Caco-2 (cell line): ENCODE measurements around the gene C5AR2. TPM values are rescaled to one million over a fixed set of nuclear protein-coding genes. Genes with fewer than 3 reads are reported as not detected.

Source experiments
- Bru-seq: library from RNA; stranded (reverse); fragments of 400-500 nt; gene quantifications from one replicate; lab custom pipeline; 2021; lab: Mats Ljungman, UMichigan
- BruChase-seq, 2 experiments: library from RNA; stranded (reverse); fragments of 400-500 nt; gene quantifications; one replicate each; lab custom pipeline; 2021; lab: Mats Ljungman, UMichigan
- BruUV-seq: library from RNA; stranded (reverse); fragments of 400-500 nt; replicated peaks from 2 replicates; lab custom pipeline; 2021; lab: Mats Ljungman, UMichigan
- CTCF ChIA-PET: fragments of 300-600 bp; sonication (Branson Sonifier 250); formaldehyde crosslinking; loops from one replicate; lab custom pipeline; 2022; ENCODE audit warnings: antibody characterized with exemption; lab: Charles Lee
- POLR2A ChIA-PET: fragments of 300-600 bp; sonication (Branson Sonifier 250); formaldehyde crosslinking; loops from one replicate; lab custom pipeline; 2022; ENCODE audit warnings: antibody characterized with exemption; lab: Charles Lee
- DNase-seq, 2 experiments: peaks; one replicate each; pipeline versions ENCODE4 v3.0.0 to v3.0.0-alpha.2; 2020 to 2022
- H3K27me3 ChIP-seq: replicated peaks from 2 replicates; pipeline ENCODE4 v1.6.0; 2011; ENCODE audit warnings: low read length; ENCODE audit not compliant: control insufficient read depth, insufficient read depth
- H3K36me3 ChIP-seq: 2 replicates; pipeline ENCODE4 v1.5.1; 2011; ENCODE audit warnings: low read length; ENCODE audit not compliant: control insufficient read depth, insufficient read depth
- H3K4me1 ChIP-seq: fragments of 250-450 bp; sonication (Bioruptor Pico); 2 replicates; pipeline ENCODE4 v1.5.1; 2020; ENCODE audit warnings: mild to moderate bottlenecking
- H3K4me3 ChIP-seq: 2 replicates; pipeline ENCODE4 v1.5.1; 2011; ENCODE audit warnings: low read depth, mild to moderate bottlenecking, control low read depth, low read length
- H3K9me3 ChIP-seq: fragments of 250-450 bp; sonication (Bioruptor Pico); 2 replicates; pipeline ENCODE4 v1.5.1; 2020; ENCODE audit warnings: mild to moderate bottlenecking, moderate library complexity
- H3K27ac Mint-ChIP-seq: one replicate; pipeline ENCODE4 v1.8.0; 2022; ENCODE audit warnings: mixed read lengths; ENCODE audit not compliant: unreplicated experiment
- H3K27me3 Mint-ChIP-seq: one replicate; pipeline ENCODE4 v1.8.0; 2022; ENCODE audit warnings: mixed read lengths; ENCODE audit not compliant: insufficient read depth, unreplicated experiment
- H3K36me3 Mint-ChIP-seq: one replicate; pipeline ENCODE4 v1.8.0; 2022; ENCODE audit warnings: mild to moderate bottlenecking, mixed read lengths; ENCODE audit not compliant: insufficient read depth, unreplicated experiment
- H3K4me1 Mint-ChIP-seq: one replicate; pipeline ENCODE4 v1.8.0; 2022; ENCODE audit warnings: low read depth, mixed read lengths; ENCODE audit not compliant: unreplicated experiment
- H3K4me3 Mint-ChIP-seq: one replicate; pipeline ENCODE4 v1.8.0; 2022; ENCODE audit warnings: mild to moderate bottlenecking, moderate library complexity, mixed read lengths; ENCODE audit not compliant: unreplicated experiment
- H3K9me3 Mint-ChIP-seq: one replicate; pipeline ENCODE4 v1.8.0; 2022; ENCODE audit warnings: mixed read lengths; ENCODE audit not compliant: unreplicated experiment
- CTCF ChIP-seq, 2 experiments: fragments of 200-600 bp in 1 of 2; IDR thresholded peaks; 1 replicate in 1 of 2; 2 replicates in 1 of 2; pipeline versions ENCODE4 v1.5.1 to v1.8.0; 2011 to 2022; ENCODE audit warnings: antibody characterized with exemption in 1 of 2, control low read depth in 1 of 2, inconsistent platforms in 1 of 2, low read depth in 1 of 2, low read length in 1 of 2, mild to moderate bottlenecking in 1 of 2, moderate library complexity in 1 of 2; ENCODE audit not compliant: insufficient read depth in 1 of 2, severe bottlenecking in 1 of 2, unreplicated experiment in 1 of 2
- intact Hi-C: fragments of 100-400 bp; cut with micrococcal nuclease; formaldehyde crosslinking; loops from one replicate; pipeline ENCODE4 v1.10.0; 2022; ENCODE audit not compliant: unreplicated experiment
- long read RNA-seq: library from polyadenylated mRNA; stranded (forward); transcript quantifications from one replicate; pipeline ENCODE4 v2.0.0, GENCODE V29; 2022
- total RNA-seq: library from RNA; stranded (reverse); gene quantifications from 2 replicates; pipeline ENCODE4 v1.2.3, GENCODE V29; 2022

C5AR2 gene
- total RNA-seq (not detected in 2 replicates), Bru-seq, nascent RNA (not detected), BruChase-seq, experiment 1, labeled RNA remaining after a 2-hour chase (not detected), BruChase-seq, experiment 2, labeled RNA remaining after a 6-hour chase (not detected)
- long read RNA-seq = 0 reads

DNA sequence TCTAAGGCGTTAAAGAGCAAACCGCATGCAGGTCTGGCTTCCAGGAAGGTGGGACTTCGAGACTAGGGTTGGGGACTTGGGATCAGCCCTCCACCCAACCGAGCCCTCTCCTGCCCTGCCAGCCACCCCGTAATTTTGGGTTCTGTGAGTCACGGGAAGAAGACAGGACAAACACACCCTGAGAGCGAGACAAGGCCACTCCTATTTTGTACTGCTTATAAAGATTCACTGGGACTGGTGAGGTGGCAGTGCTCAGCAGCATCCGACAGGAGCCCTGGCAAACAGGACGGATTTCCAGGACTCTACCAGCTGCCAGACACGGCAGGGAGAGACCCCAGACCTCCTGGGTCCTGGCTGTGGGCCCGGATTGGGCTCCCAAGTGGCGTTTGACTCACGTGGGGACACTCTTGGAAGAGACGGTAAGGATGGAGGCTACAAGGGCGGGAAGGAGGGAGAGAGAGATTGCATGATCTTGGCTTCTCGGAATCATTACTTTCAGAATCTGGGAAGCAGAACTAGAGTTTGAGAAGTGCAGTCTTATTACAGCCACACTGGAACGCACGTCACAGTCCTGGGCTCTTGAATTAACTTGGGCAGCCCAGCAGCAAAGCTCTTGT, at the start of gene C5AR2:
Gene C5AR2 (plus strand): TSS at position 245 of the 617 bp plus-strand sequence. CDS start 8,625 bp downstream, outside the sequence.
- Mint-ChIP-seq H3K9me3 (no peaks in the 10 kb centered on the region), H3K4me1 (no peaks in the 10 kb centered on the region)

DNA sequence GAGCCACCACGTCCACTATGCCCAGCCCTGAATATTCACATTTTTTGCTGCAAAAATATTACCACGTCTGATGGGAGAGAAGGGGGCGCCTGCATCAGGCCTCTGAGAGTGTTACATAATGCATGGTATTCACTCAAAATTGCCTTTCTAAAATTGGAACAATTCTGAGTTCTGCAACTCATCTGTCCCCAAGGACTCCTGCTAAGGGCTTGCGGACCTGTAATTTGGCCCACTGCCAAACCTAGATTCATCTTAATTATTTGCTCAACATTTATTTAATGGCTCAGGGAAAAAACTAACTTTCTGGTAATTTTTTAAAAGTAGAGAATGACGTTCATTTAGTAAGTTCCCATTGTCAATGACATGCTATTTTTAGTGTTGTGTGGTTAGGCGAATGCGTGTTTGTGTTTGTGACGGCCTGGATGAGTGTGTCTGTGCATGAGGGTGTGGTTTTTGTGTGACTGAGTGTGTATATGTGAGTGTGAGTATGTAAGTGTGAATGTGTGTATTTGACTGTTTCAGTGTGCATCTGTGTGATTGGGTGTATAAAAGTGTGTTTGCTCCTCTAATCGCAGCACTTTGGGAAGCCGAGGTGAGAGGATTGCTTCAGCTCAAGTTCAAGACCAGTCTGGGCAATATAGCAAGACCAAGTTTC, 48.4 kb upstream of the C5AR2 start:
- Mint-ChIP-seq H3K27me3 (no peaks in the 10 kb centered on the region), H3K4me3 (no peak overlapping the region), H3K27ac (no peak overlapping the region), H3K4me1 (peaks cover 7% of the 10 kb centered on the region), H3K9me3 (no peaks in the 10 kb centered on the region), H3K36me3 (peaks cover 10% of the 10 kb centered on the region)
- ChIA-PET POLR2A (no interaction called here), CTCF (interaction anchor here (0.7 to 1.2 kb wide), 3 partner anchors 35 to 65 kb away, joined by 3 to 8 read pairs (median 3); partner anchors contain the start of gene DHX34)
- no peak overlapping the region for H3K4me3 ChIP-seq
- no peaks in the 10 kb centered on the region for H3K36me3 ChIP-seq
- BruUV-seq = no TSS peak
- TF ChIP-seq CTCF (IDR thresholded peaks at IDR 0.05; ENCODE audit: insufficient read depth in 1 of 2, low read depth in 1 of 2, low read length in 1 of 2, severe bottlenecking in 1 of 2, unreplicated experiment in 1 of 2) = no peak
- H3K27me3 ChIP-seq = no peaks in the 10 kb centered on the region
- H3K9me3 ChIP-seq = no peaks in the 10 kb centered on the region
- intact Hi-C loops = loop anchor here (1.0 to 5.0 kb wide), 2 partner anchors 108 to 144 kb away; no protein-coding TSS in a partner anchor
- no peak for DNase-seq
- H3K4me1 ChIP-seq = peaks cover under 1% of the 10 kb centered on the region; the same call in 1 of the 2 replicates

More for the DNA sequence above, at the start of gene C5AR2:
- H3K4me3 ChIP-seq = no peak within 1 kb of the TSS
- POLR2A ChIA-PET = no interaction called here
- intact Hi-C loops = no loop called here
- H3K4me1 ChIP-seq = no peaks in the 10 kb centered on the region
- Mint-ChIP-seq H3K27ac (no peak within 1 kb of the TSS), H3K36me3 (no peaks in the 10 kb centered on the region), H3K27me3 (peaks cover 5% of the 10 kb centered on the region), H3K4me3 (no peak within 1 kb of the TSS)
- H3K36me3 ChIP-seq = no peaks in the 10 kb centered on the region
- BruUV-seq = no TSS peak
- no peak for TF ChIP-seq CTCF (IDR thresholded peaks at IDR 0.05; ENCODE audit: insufficient read depth in 1 of 2, low read depth in 1 of 2, low read length in 1 of 2, severe bottlenecking in 1 of 2, unreplicated experiment in 1 of 2)
- H3K9me3 ChIP-seq = no peaks in the 10 kb centered on the region
- H3K27me3 ChIP-seq = no peaks in the 10 kb centered on the region
- CTCF ChIA-PET = interaction anchor here (1.2 kb wide), 1 partner anchor 17 kb away, joined by 4 read pairs; the partner anchor contains the start of gene DHX34
- DNase-seq = no peak

DNA sequence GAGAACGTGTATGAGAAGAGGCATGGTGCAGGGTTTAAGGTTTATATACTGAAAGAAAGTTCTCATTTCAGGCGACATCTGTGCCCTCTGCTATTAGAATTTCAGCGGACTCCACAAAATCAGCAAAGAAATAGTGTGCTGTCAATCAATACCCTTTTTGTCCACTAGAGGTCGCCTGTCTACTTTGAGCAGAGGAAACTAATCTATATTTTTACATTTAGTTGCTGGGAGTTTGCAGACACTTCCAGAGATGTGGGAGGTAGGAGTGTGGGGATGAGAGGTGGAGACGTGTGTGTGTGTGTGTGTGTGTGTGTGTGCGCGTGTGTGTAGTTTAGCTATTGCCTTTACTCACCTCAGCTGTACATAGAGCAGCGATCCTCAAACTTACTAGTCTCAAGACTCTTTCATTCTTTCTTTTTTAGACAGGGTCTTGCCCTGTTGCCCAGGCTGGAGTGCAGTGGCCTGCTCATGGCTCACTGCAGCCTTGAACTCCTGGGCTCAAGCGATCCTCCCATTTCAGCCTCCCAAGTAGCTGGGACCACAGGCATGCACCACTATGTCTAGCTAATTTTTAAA, 47.6 kb upstream of the C5AR2 start:
- DNase-seq = peak in 1 of 2 experiments; percentile 78

More for the DNA sequence above, 47.6 kb upstream of the C5AR2 start:
- peaks cover 10% of the 10 kb centered on the region for H3K4me1 ChIP-seq
- Mint-ChIP-seq H3K36me3 (peaks cover 8% of the 10 kb centered on the region), H3K4me1 (peaks cover 14% of the 10 kb centered on the region), H3K9me3 (no peaks in the 10 kb centered on the region), H3K4me3 (no peak overlapping the region), H3K27ac (no peak overlapping the region), H3K27me3 (no peaks in the 10 kb centered on the region)
- peak; percentile 66 to 83 for TF ChIP-seq CTCF (IDR thresholded peaks at IDR 0.05; ENCODE audit: insufficient read depth in 1 of 2, low read depth in 1 of 2, low read length in 1 of 2, severe bottlenecking in 1 of 2, unreplicated experiment in 1 of 2)
- H3K4me3 ChIP-seq = no peak overlapping the region
- H3K27me3 ChIP-seq = no peaks in the 10 kb centered on the region
- no TSS peak for BruUV-seq
- ChIA-PET POLR2A (no interaction called here), CTCF (interaction anchor here (0.7 to 1.2 kb wide), 4 partner anchors 9 to 144 kb away, joined by 3 to 5 read pairs (median 4); partner anchors contain the start of gene CCDC9)
- intact Hi-C loops = loop anchor here (1.0 to 5.0 kb wide), 2 partner anchors 107 to 143 kb away; no protein-coding TSS in a partner anchor
- H3K36me3 ChIP-seq = no peaks in the 10 kb centered on the region
- no peaks in the 10 kb centered on the region for H3K9me3 ChIP-seq
